ENCODE data around the gene PLSCR4. TPM values are rescaled to one million over a fixed set of nuclear protein-coding genes. Genes with fewer than 3 reads are reported as not detected.
A peak's percentile ranks its signal among the peaks of the same experiment; 100 is the strongest.

Gene PLSCR4
- total RNA-seq, 2 experiments from 2014 or later, result not detected

GRCh38 chr3:146161663-146162002, 89.3 kb downstream of the PLSCR4 start:
- TF ChIP-seq CTCF (IDR thresholded peaks at IDR 0.05), result no peak
- Mint-ChIP-seq H3K4me3 (peak overlapping the region; percentile 6), H3K27ac (no peak overlapping the region), H3K9me3 (no peaks in the 10 kb centered on the region), H3K27me3 (peaks cover 62% of the 10 kb centered on the region), H3K4me1 (ENCODE audit: low read depth) (peaks cover 8% of the 10 kb centered on the region), H3K36me3 (ENCODE audit: low read depth) (no peaks in the 10 kb centered on the region)
- Histone ChIP-seq H3K4me3 (ENCODE audit: low read length) (no peak overlapping the region), H3K36me3 (ENCODE audit: insufficient read depth, low read length) (no peaks in the 10 kb centered on the region), H3K9me3 (ENCODE audit: control insufficient read depth in 1 of 2, insufficient read depth in 1 of 2, low read length in 2 of 2) (peaks cover 0 to 5% of the 10 kb centered on the region in 2 experiments), H3K27me3 (ENCODE audit: control insufficient read depth in 1 of 2, insufficient read depth in 2 of 2, low read length in 2 of 2) (peaks cover 17 to 49% of the 10 kb centered on the region in 2 experiments), H3K4me1 (ENCODE audit: insufficient read depth, low read length) (peaks cover 12% of the 10 kb centered on the region), H3K27ac (ENCODE audit: low read depth in 1 of 2, low read length in 2 of 2) (no peak overlapping the region)
- intact Hi-C loops (cut with DNase I, micrococcal nuclease), result no loop called here
- ATAC-seq (ENCODE audit: poor library complexity) (no peak), DNase-seq (no peak)
- ChIA-PET CTCF (no interaction called here), POLR2A (no interaction called here)

- no peak within 1 kb of the TSS for H3K27ac ChIP-seq (ENCODE audit: low read depth in 1 of 2, low read length in 2 of 2)
- ChIA-PET POLR2A (no interaction called here), CTCF (no interaction called here)
- peak within 1 kb of the TSS; percentile 10 for H3K4me3 ChIP-seq (ENCODE audit: low read length)
- Mint-ChIP-seq H3K4me1 (ENCODE audit: low read depth) (peaks cover 8% of the 10 kb centered on the region), H3K9me3 (no peaks in the 10 kb centered on the region), H3K4me3 (peak within 1 kb of the TSS; percentile 9), H3K36me3 (ENCODE audit: low read depth) (no peaks in the 10 kb centered on the region), H3K27me3 (peaks cover 64% of the 10 kb centered on the region), H3K27ac (no peak within 1 kb of the TSS)
- H3K27me3 ChIP-seq (ENCODE audit: control insufficient read depth in 1 of 2, insufficient read depth in 2 of 2, low read length in 2 of 2), result peaks cover 19 to 49% of the 10 kb centered on the region in 2 experiments
- H3K4me1 ChIP-seq (ENCODE audit: insufficient read depth, low read length), result peaks cover 12% of the 10 kb centered on the region
- no peak for TF ChIP-seq CTCF (IDR thresholded peaks at IDR 0.05)
- H3K9me3 ChIP-seq (ENCODE audit: control insufficient read depth in 1 of 2, insufficient read depth in 1 of 2, low read length in 2 of 2), result peaks cover 0 to 5% of the 10 kb centered on the region in 2 experiments
- no peaks in the 10 kb centered on the region for H3K36me3 ChIP-seq (ENCODE audit: insufficient read depth, low read length)
- DNase-seq (peak in 1 of 14 experiments; percentile 9), ATAC-seq (ENCODE audit: poor library complexity) (no peak)
- intact Hi-C loops (cut with DNase I, micrococcal nuclease), result no loop called here
Observed at GRCh38 chr3:146160964-146161662, 89.8 kb downstream of the PLSCR4 start, which contains the start of gene PLOD2. Gene PLOD2, minus strand, starts transcription at chr3:146161184. Its CDS starts 195 bp downstream, at chr3:146160989.

GRCh38 chr3:146160321-146160963, 90.5 kb downstream of the PLSCR4 start:
- Mint-ChIP-seq H3K27me3 (peaks cover 68% of the 10 kb centered on the region), H3K27ac (no peak overlapping the region), H3K4me3 (peak overlapping the region; percentile 9), H3K36me3 (ENCODE audit: low read depth) (no peaks in the 10 kb centered on the region), H3K4me1 (ENCODE audit: low read depth) (peaks cover 8% of the 10 kb centered on the region), H3K9me3 (no peaks in the 10 kb centered on the region)
- ChIA-PET CTCF (no interaction called here), POLR2A (no interaction called here)
- Histone ChIP-seq H3K27ac (ENCODE audit: low read depth in 1 of 2, low read length in 2 of 2) (no peak overlapping the region), H3K4me1 (ENCODE audit: insufficient read depth, low read length) (peaks cover 12% of the 10 kb centered on the region), H3K27me3 (ENCODE audit: control insufficient read depth in 1 of 2, insufficient read depth in 2 of 2, low read length in 2 of 2) (peaks cover 19 to 49% of the 10 kb centered on the region in 2 experiments), H3K36me3 (ENCODE audit: insufficient read depth, low read length) (no peaks in the 10 kb centered on the region), H3K4me3 (ENCODE audit: low read length) (peak overlapping the region; percentile 10), H3K9me3 (ENCODE audit: control insufficient read depth in 1 of 2, insufficient read depth in 1 of 2, low read length in 2 of 2) (peaks cover 0 to 5% of the 10 kb centered on the region in 2 experiments)
- TF ChIP-seq CTCF (IDR thresholded peaks at IDR 0.05), result no peak
- no peak for DNase-seq
- intact Hi-C loops (cut with DNase I, micrococcal nuclease), result no loop called here
- no peak for ATAC-seq (ENCODE audit: poor library complexity)

Data from CD4-positive, alpha-beta T cell (primary cell).